ENCODE data around the gene ERFL. TPM values are rescaled to one million over a fixed set of nuclear protein-coding genes. Genes with fewer than 3 reads are reported as not detected.

Gene ERFL
- total and polyA plus RNA-seq, 3 donors from 2014 or later: 0.78 to 2.4 (median 2.2) TPM

DNA sequence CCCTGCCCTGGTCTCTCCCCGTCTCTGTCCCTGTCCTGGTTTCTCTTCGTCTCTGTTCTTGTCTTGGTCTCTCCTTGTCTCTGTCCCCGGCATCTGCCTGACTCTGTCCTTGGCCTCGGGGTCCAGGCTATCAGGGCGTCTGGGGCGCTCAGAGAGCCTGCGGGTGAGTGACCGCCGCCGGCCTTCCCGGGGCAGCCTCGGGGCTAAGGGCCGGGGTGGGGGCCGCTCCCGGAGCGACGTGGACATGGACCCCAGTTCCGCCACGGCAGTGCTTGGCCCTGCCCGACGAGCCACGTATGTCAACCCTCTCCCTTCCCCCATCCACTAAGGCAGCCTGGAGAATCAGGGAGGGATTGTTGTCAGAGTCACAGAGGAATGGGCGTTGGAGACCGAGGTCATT, 30.4 kb downstream of the ERFL start:
- intact Hi-C loops (cut with DNase I; ENCODE audit: low total_unique reads): no loop called here
- H3K9me3 ChIP-seq: no peaks in the 10 kb centered on the region
- no peak for DNase-seq
- H3K4me3 ChIP-seq: no peak overlapping the region
- no peaks in the 10 kb centered on the region for H3K36me3 ChIP-seq (ENCODE audit: low read depth, missing control alignments)
- no peak overlapping the region for H3K27ac ChIP-seq
- TF ChIP-seq, protein P1, sequence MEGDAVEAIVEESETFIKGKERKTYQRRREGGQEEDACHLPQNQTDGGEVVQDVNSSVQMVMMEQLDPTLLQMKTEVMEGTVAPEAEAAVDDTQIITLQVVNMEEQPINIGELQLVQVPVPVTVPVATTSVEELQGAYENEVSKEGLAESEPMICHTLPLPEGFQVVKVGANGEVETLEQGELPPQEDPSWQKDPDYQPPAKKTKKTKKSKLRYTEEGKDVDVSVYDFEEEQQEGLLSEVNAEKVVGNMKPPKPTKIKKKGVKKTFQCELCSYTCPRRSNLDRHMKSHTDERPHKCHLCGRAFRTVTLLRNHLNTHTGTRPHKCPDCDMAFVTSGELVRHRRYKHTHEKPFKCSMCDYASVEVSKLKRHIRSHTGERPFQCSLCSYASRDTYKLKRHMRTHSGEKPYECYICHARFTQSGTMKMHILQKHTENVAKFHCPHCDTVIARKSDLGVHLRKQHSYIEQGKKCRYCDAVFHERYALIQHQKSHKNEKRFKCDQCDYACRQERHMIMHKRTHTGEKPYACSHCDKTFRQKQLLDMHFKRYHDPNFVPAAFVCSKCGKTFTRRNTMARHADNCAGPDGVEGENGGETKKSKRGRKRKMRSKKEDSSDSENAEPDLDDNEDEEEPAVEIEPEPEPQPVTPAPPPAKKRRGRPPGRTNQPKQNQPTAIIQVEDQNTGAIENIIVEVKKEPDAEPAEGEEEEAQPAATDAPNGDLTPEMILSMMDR (IDR thresholded peaks at IDR 0.05): no peak
- no peak for TF ChIP-seq POLR2A (IDR thresholded peaks at IDR 0.05)
- WGBS, 2 donors: 85 to 92% methylated on average over 20 to 24 of the region's 24 CpGs
- no peaks in the 10 kb centered on the region for H3K27me3 ChIP-seq
- no peaks in the 10 kb centered on the region for H3K4me1 ChIP-seq

DNA sequence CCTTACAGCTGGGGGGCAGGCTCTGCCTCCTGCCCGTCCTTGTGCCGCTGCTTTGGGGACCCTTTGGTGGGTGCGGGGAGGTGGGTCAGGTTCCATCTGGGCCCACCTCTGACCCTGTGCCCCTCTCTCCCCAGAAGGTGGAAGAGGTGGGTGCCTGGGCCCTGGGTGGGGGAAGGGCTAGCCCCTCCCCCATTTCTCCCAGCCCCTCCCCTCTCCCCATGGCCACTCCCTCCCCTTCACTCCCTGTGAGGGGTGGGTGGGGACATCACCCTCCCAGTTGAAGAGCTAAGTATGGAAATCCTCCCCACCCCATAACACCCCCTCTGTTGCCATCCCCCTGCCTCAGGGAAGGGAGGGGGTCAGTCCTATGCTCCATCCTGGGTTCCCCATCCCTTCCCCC, 31.1 kb downstream of the ERFL start:
- H3K4me3 ChIP-seq: no peak overlapping the region
- TF ChIP-seq, protein P1 (IDR thresholded peaks at IDR 0.05): no peak
- TF ChIP-seq POLR2A (IDR thresholded peaks at IDR 0.05): no peak
- intact Hi-C loops (cut with DNase I; ENCODE audit: low total_unique reads): no loop called here
- WGBS, 2 donors: 93 to 94% methylated on average over 3 of the region's 3 CpGs
- no peaks in the 10 kb centered on the region for H3K36me3 ChIP-seq (ENCODE audit: low read depth, missing control alignments)
- H3K27ac ChIP-seq: no peak overlapping the region
- no peaks in the 10 kb centered on the region for H3K27me3 ChIP-seq
- H3K9me3 ChIP-seq: no peaks in the 10 kb centered on the region
- DNase-seq: no peak
- no peaks in the 10 kb centered on the region for H3K4me1 ChIP-seq

DNA sequence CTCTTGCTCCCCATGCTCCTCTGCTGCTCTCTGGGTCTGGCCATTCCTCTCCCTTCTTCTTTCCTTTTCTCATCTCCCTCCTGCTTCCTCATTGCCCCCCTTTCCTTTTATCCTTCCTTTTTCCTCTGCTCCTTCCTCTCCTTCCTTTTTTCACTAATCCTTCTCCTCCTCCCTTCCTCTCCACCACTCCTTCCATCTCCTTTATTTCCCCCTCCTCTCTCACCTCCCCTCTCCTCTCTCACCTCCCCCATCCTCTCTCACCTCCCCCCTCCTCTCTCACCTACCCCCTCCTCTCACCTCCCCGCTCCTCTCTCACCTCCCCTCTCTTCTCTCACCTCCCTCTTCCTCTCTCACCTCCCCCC, 31.7 kb downstream of the ERFL start:
- Histone ChIP-seq H3K27ac (no peak overlapping the region), H3K4me1 (no peaks in the 10 kb centered on the region), H3K27me3 (no peaks in the 10 kb centered on the region), H3K36me3 (ENCODE audit: low read depth, missing control alignments) (no peaks in the 10 kb centered on the region), H3K9me3 (no peaks in the 10 kb centered on the region), H3K4me3 (no peak overlapping the region)
- 94 to 100% methylated on average over 1 of the region's 1 CpG for WGBS, 2 donors
- intact Hi-C loops (cut with DNase I; ENCODE audit: low total_unique reads): no loop called here
- TF ChIP-seq, protein P1 (IDR thresholded peaks at IDR 0.05): no peak
- no peak for TF ChIP-seq POLR2A (IDR thresholded peaks at IDR 0.05)
- DNase-seq: no peak

DNA sequence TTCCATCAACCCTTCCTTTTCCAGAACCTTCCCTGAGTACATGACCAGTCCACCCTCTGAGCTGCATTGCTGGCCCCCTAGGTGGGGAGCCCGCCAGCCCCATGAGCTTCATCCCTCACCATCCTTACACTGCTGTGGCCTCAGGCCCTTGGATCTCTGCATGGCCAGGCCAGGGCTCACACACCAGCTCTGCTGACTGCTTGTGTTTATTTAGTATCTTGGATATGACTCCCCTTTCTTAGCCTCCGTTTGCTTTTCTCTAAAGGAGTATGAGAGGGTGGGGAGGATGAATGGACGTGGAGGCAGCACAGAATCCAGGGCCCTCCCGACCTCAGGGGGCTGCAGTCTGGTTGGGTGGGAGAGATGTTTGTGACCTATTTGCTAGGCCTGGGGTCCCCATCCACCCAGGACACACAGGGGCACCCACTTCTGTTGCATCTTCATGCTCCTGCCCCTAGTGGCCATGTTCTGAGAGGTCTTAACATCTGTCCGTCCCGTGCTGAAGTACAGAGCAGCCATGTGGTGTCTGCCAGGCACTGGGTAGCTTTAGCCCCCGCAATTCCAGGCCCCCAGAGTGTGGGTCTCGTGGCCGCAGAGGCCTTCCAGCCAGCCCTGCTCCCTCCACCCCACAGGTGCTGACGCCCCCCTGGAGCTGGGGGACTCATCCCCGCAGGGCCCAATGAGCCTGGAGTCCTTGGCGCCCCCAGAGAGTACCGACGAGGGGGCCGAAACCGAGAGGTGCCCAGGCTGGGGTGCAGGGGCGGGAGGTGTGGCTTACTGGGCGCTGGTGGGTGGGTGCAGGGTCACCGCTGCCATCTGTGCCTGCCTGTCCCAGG, 32.3 kb downstream of the ERFL start:
- Histone ChIP-seq H3K4me1 (no peaks in the 10 kb centered on the region), H3K27me3 (no peaks in the 10 kb centered on the region), H3K4me3 (no peak overlapping the region), H3K27ac (no peak overlapping the region), H3K36me3 (ENCODE audit: low read depth, missing control alignments) (no peaks in the 10 kb centered on the region), H3K9me3 (no peaks in the 10 kb centered on the region)
- intact Hi-C loops (cut with DNase I; ENCODE audit: low total_unique reads): no loop called here
- TF ChIP-seq, protein P1 (IDR thresholded peaks at IDR 0.05): no peak
- no peak for TF ChIP-seq POLR2A (IDR thresholded peaks at IDR 0.05)
- no peak for DNase-seq
- 86 to 88% methylated on average over 6 to 19 of the region's 19 CpGs for WGBS, 2 donors

DNA sequence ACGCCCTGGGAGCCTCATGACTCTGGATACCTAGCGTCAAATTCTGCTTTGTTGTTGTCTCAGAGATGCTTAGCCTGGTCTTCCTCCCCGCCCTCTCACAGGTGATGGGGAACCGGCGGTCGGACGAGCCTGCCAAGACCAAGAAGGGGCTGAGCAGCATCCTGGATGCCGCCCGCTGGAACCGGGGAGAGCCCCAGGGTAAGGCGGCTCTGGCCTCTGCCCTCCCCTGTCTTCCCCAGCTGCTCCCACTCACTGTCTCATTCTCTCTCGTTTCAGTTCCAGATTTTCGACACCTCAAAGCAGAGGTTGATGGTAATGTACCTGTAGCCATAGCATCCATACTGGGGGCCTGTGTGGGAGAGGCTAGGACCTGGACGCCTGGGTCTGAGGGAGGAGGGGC, 33.9 kb downstream of the ERFL start:
- intact Hi-C loops (cut with DNase I; ENCODE audit: low total_unique reads): no loop called here
- H3K36me3 ChIP-seq (ENCODE audit: low read depth, missing control alignments): no peaks in the 10 kb centered on the region

More for the DNA sequence above, 33.9 kb downstream of the ERFL start:
- no peaks in the 10 kb centered on the region for H3K27me3 ChIP-seq
- no peak for DNase-seq
- H3K4me1 ChIP-seq: no peaks in the 10 kb centered on the region
- no peaks in the 10 kb centered on the region for H3K9me3 ChIP-seq
- no peak for TF ChIP-seq POLR2A (IDR thresholded peaks at IDR 0.05)
- TF ChIP-seq, protein P1 (IDR thresholded peaks at IDR 0.05): no peak
- 82 to 85% methylated on average over 13 to 14 of the region's 14 CpGs for WGBS, 2 donors
- H3K27ac ChIP-seq: no peak overlapping the region
- H3K4me3 ChIP-seq: no peak overlapping the region
